ENCODE results near the gene INTS14. TPM values are rescaled to one million over a fixed set of nuclear protein-coding genes. Genes with fewer than 3 reads are reported as not detected.
"Not testable (repeated sequence)": the region's sequence is repeated elsewhere in the genome, so short reads cannot be mapped to it uniquely, and the experiment has no call there.

Gene INTS14
- total and polyA plus RNA-seq, 8 donors = 32.3 to 50.9 (median 49.1) TPM

DNA sequence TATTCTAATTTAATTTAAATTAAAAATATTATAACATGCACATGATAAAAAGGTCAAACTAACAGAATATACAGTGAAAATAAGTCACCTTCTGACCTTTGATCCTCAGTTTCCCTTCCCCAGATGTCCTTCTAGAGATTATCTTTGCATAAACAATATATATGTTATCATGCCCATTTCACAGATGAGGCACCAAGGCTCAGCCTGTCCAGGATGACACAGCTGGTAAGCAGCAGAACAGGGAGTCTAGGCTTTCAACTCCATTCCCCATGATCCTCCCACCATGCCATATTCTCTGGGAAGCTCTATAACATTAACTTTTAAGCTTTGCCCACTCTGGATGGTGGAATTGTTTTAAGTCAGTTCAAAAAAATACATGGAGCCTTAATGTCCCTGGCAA lies 12.2 kb upstream of the INTS14 start:
- ATAC-seq (no peak), DNase-seq (no peak)
- intact Hi-C loops (cut with DNase I) = no loop called here
- H3K36me3 ChIP-seq = peaks cover 0 to 19% of the 10 kb centered on the region in 2 donors
- TF ChIP-seq, protein P1, sequence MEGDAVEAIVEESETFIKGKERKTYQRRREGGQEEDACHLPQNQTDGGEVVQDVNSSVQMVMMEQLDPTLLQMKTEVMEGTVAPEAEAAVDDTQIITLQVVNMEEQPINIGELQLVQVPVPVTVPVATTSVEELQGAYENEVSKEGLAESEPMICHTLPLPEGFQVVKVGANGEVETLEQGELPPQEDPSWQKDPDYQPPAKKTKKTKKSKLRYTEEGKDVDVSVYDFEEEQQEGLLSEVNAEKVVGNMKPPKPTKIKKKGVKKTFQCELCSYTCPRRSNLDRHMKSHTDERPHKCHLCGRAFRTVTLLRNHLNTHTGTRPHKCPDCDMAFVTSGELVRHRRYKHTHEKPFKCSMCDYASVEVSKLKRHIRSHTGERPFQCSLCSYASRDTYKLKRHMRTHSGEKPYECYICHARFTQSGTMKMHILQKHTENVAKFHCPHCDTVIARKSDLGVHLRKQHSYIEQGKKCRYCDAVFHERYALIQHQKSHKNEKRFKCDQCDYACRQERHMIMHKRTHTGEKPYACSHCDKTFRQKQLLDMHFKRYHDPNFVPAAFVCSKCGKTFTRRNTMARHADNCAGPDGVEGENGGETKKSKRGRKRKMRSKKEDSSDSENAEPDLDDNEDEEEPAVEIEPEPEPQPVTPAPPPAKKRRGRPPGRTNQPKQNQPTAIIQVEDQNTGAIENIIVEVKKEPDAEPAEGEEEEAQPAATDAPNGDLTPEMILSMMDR (IDR thresholded peaks at IDR 0.05) = no peak
- H3K27ac ChIP-seq = no peak overlapping the region
- H3K4me3 ChIP-seq = no peak overlapping the region
- no peaks in the 10 kb centered on the region for H3K27me3 ChIP-seq
- H3K9me3 ChIP-seq = no peaks in the 10 kb centered on the region
- H3K4me1 ChIP-seq = no peaks in the 10 kb centered on the region

GRCh38 chr15:65621638-65622037 lies 10.7 kb upstream of the INTS14 start, which contains the start of gene SLC24A1:
TSS of gene SLC24A1 (plus strand) at chr15:65621938. CDS start at chr15:65624081, 2,143 bp downstream.
- DNase-seq (no peak), ATAC-seq (no peak)
- intact Hi-C loops (cut with DNase I) = no loop called here
- Histone ChIP-seq H3K36me3 (peaks cover 0 to 15% of the 10 kb centered on the region in 2 donors), H3K9me3 (no peaks in the 10 kb centered on the region), H3K27me3 (no peaks in the 10 kb centered on the region), H3K4me1 (no peaks in the 10 kb centered on the region), H3K4me3 (no peak within 1 kb of the TSS), H3K27ac (no peak within 1 kb of the TSS)
- TF ChIP-seq, protein P1 (IDR thresholded peaks at IDR 0.05) = no peak

DNA sequence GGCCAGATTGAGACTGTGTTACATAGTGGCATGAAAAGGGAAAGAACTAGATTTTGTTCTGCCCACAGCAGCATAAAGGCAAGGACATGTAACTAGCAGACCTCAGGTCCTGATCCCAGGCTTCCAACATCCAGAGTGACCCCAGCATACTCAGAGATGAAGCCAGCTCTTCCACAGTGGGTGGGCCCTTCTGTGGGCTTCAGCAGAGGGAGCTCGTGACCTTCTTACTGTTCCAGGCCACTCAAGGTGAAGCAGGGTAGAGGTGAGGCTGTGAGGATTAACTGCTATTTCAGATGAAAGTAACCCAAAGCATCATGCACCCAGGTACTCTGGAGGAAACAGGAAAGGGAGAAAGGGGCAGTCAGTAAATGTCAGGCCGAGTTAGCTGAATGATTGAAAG lies 9.9 kb upstream of the INTS14 start:
- no peaks in the 10 kb centered on the region for H3K9me3 ChIP-seq
- TF ChIP-seq, protein P1 (IDR thresholded peaks at IDR 0.05) = no peak
- H3K27ac ChIP-seq = no peak overlapping the region
- no peak for ATAC-seq
- no peaks in the 10 kb centered on the region for H3K27me3 ChIP-seq
- H3K4me3 ChIP-seq = no peak overlapping the region
- H3K36me3 ChIP-seq = peaks cover 0 to 11% of the 10 kb centered on the region in 2 donors
- H3K4me1 ChIP-seq = no peaks in the 10 kb centered on the region
- DNase-seq = no peak
- intact Hi-C loops (cut with DNase I) = no loop called here

GRCh38 chr15:65619626-65620290 lies 8.8 kb upstream of the INTS14 start:
- Histone ChIP-seq H3K36me3 (peaks cover 0 to under 1% of the 10 kb centered on the region in 2 donors), H3K27ac (no peak overlapping the region), H3K4me1 (no peaks in the 10 kb centered on the region), H3K9me3 (no peaks in the 10 kb centered on the region), H3K27me3 (no peaks in the 10 kb centered on the region), H3K4me3 (no peak overlapping the region)
- TF ChIP-seq, protein P1 (IDR thresholded peaks at IDR 0.05) = no peak
- DNase-seq (peak in 1 of 4 donors; percentile 44), ATAC-seq (no peak)
- intact Hi-C loops (cut with DNase I) = no loop called here

DNA sequence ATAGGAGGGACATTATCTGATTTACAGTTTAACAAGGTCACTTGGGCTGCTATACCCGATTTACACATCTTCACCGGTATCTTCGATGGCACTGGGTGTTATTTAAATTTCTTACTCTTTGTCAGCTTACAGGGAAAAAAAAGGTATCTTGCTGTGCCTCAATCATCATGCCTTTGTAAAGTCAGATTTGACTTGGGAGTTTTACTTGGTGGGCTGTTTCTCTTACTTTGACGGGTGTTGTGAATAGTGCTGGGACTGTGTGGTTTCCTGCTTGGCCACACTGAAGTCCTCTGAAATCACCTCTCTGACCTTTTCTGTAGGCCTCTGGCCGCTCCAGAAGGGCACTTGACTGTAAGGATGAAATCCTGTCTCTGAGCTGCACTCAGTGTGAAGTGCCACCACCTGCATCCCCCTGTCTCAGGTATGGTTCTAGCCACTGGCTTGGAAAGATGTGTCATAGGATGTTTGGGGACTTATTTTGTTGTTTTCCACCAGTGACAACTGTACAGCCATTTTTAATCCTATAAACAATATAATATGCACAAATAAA lies 7.7 kb upstream of the INTS14 start:
- no peak overlapping the region for H3K4me3 ChIP-seq
- no peaks in the 10 kb centered on the region for H3K4me1 ChIP-seq
- ATAC-seq (no peak), DNase-seq (no peak)
- intact Hi-C loops (cut with DNase I) = no loop called here
- TF ChIP-seq, protein P1 (IDR thresholded peaks at IDR 0.05) = no peak
- H3K27ac ChIP-seq = no peak overlapping the region
- no peaks in the 10 kb centered on the region for H3K27me3 ChIP-seq
- H3K9me3 ChIP-seq = no peaks in the 10 kb centered on the region
- H3K36me3 ChIP-seq = no peaks in the 10 kb centered on the region

GRCh38 chr15:65615887-65616286 lies 5.0 kb upstream of the INTS14 start:
- H3K36me3 ChIP-seq; H3K4me3 ChIP-seq; ATAC-seq; H3K27me3 ChIP-seq; H3K27ac ChIP-seq; DNase-seq; intact Hi-C loops (cut with DNase I); H3K9me3 ChIP-seq: not testable (repeated sequence)
- peaks cover 6 to 21% of the 10 kb centered on the region in 2 donors for H3K4me1 ChIP-seq

All from left lung (tissue), 10 donors.